HS-27A (cell line): ENCODE data around the gene RUNX3.

Experiments
- DNase-seq: peaks from one replicate; pipeline ENCODE4 v3.0.0-alpha.2; 2012; ENCODE audit warnings: low read depth, missing footprints

The RUNX3 gene

DNA sequence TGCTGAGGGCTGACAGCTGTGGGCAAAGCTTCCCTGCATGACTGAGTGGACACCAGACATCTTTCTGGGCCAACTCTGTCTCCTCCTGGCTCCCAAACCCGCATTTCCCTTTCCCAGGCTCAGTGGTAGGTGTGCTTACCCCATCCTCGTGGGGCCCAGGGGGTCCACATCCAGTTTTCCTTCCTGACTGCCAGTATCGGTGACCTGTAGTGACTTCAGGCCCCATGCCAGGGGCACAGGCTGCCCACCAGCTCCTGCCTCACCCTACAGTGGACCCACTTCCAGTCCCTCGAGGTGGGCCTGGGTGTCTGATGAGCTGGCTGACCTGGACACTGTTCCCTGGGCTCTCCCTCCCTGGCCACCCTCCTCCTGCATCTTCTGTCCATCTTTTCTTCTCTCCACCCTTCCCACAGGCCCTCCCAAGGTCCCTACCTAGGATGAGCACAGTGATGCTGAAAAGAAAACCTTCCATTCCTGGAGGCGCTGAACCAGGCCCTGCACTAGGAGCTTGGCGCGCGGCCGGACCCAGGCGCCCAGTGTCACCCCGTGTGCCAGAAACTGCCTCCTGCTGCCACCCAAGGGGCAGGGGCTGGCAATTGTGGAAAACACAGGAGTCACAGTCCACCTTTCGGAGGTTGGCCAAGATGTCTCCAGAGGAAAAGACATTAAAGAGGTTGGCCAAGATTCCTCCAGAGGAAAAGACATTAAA, 67.1 kb downstream of the RUNX3 start:
- no peak for DNase-seq

DNA sequence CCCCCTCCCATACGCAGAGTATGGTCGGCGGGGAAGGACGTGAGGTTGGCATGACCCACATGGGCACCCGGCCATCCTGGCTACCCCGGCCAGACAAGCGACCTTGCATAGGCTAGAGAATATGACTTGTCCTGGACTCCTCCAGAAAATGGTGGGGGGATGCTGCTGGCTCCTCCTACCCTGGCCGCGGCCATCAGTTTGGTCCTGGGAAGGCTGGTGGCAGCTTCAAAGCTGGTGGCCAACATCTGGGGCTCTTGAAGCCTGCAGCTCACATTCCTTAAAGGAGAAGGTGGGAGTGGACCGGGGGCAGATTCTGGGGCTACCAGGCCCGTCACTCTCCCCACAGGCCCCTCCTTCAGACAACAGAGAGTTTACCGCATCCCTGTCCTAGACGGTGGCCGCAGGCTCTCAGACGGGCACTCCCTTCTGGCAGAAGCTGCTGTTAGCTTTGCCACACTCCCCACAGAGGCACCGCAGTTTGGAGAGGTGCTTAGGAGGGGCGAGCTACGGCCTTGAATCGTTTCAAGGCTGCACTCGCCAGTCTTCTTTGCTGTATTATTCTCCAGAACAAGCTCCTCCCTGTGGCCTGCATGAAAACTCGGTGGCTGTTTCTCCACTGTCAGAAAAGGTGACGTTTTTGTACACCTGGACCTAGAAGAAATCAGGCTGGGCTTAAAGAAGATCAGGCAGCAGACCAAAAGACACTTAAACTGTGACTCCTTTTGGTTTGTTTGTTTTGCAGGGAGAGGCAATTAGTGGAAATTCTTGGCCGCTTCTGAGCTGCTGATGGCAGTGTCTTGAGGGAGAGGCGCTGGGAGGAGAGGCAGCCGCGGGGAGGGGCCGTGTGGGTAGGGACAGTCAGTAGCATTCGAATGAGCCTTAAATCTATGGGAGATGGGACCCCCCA, 68.0 kb downstream of the RUNX3 start:
- DNase-seq = no peak

DNA sequence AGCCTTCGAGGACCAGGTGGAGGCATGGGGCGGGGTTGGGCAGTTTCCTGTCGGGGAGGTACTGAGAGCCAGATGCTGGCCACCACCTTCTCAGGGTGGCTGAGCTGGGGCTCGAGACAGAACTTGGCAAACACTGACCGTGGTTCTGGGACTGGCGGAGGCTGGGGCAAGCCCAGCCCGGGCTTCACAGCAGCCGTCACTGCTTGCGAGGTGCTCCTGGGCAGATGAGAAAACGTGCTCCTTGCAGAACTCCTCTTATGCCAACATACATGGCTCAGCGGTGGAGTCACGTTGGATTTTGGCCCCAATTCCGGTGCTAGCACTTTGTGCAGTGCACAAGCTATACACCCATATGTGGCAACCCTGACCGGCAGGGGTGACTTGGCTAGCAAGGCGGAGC, 69.2 kb downstream of the RUNX3 start:
- DNase-seq = no peak

DNA sequence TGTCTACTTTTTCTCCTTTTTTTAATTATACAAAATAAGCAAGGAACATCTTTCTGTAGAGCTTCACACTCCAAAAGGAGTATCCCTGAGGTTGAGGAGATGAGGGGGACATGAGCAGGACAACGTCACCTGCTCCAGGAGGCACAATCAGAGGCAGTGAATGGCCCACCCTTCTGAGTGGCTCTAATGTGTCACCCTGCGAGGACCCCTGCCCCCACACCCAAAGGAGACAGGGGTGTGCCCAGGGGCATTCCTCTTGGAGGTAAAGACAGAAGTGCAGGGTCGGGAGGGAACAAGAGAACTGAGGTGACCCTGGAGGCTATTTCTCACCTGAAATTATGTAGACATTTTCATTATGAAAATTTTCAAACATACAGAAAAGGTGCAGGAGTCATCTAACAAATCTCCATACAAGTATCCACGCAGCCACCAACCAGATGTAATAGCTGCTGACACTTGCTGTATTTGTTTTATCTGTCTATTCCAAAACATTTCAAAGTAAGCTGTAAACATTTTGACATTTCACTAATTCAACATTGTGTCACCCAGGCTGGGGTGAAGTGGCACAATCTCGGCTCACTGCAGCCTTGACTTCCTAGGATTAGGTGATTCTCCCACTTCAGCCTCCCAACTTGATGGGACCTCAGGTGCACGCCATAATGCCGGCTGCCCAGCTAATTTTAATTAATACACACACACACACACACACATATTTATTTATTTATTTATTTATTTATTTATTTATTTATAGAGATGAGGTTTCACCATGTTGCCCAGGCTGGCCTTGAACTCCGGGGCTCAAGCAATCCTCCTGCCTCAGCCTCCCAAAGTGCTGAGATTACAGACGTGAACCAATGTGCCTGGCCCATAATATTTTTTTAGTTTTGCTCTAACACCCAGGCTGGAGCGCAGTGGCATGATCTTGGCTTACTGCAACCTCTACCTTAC, 70.7 kb downstream of the RUNX3 start:
- DNase-seq = no peak

DNA sequence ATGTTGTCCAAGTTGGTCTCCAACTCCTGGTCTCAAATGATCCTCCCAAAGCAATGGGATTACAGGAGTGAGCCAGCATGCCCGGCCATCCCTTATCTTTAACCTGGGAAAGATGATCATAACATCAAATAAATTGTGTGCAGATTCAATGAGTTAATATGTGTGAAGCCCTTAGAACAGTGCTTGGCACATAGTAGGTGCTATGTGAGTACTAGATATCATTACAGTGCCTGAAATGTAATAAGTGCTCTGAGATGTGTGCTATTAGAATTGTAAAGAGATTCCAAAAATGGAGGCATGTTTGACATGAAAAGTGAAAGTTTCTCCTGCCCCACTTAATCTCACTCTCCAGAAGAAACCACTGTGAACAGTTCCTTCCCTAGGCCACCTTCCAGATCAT, 71.8 kb downstream of the RUNX3 start:
- no peak for DNase-seq

DNA sequence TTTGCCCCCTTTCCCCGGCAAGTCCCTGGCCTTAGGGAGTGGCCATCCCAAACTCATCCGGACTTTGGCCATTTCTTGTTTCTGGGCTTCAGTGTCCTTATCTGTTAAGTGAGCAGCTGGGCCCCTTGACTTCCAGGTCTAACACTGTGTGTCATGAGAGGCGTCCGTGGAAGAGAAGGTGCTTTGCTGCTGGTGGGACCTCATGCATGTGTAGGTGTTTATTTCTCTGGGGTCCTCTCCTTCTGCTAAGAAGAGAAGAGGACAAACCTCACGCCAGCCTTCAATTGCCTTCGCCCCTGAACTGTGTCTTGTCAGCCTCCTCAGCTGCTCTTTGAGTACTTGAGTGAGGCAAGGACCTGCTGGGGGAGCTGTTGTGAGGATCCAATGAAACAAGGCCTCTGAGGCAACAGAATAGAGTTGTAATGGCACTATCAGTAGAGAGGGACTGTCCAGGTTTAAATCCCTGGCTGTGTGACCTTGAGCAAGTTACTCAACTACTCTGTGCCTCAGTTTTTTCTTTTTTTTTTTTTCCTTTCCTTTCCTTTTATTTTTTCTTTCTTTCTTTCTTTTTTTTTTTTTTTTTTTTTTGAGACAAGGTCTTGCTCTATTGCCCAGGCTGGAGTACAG, 72.5 kb downstream of the RUNX3 start:
- DNase-seq = no peak

DNA sequence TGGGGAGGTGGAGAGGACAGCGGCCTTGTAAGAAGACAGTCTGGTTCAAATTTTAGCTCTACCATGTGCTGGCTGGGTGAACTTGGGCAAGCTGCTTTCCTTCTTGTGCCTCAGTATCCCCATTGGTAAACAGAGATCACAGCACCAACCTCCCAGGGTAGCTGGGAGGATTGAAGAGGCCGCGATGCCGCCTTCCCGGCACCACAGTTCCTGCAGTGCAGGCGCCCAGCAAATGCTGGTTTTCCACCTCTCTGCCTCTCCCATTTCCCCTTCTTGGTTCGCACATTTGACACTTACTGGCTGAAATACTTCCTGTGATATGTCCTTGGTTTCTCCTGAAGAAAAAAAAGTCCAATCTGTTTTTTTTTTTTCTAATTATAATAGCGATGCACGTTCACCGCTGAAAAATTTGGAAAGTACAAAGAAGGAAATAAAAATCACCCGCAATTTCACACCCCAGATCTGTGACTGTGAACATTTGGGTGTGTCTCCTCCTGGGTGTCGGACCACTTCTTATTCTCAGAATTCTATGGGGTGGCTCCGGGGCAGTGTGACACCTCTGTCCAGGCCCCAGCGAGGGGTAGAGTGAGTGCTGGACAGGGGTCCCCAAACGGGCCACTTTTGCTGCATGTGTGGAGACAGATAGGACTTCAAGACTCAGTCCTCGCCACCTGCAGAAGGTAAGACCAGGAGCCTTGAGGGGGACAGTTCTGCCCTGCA, 73.1 kb downstream of the RUNX3 start:
- no peak for DNase-seq

DNA sequence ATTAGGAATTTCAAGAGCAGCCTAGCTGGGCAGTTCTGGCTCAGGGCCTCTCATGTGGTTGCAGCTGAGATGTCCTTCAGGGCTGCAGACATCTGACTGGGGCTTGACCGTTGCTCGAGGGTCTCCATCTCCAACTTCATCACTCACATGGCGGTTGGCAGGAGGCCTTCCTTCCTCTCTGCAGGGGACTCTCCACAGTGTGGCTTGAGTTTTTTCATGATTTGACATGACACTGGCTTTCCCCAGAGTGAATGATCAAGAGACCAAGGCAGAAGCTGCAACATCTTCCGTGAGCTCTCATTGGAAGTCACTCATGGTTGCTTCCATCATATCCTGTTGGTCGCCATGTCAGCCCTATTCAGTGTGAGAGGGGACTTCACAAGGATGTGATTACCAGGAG, 74.6 kb downstream of the RUNX3 start:
- no peak for DNase-seq

DNA sequence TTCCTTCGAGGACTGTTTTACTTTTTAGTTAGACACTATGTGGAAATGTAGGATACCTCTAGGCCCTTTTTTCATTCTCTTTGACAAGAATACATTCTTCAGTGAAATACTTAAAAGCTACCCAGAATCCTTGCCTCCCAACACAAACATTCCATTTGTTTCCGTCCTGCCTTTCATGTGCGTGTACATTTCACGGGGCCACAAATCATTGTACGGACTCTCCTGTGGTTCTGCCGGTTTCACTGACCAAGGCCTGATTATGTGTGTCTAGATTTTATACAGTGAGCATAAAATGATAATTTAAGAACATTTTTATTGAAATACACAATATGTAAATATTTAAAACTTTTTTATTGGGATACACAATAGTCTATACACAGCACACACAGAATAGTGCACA, 76.4 kb downstream of the RUNX3 start:
- no peak for DNase-seq

DNA sequence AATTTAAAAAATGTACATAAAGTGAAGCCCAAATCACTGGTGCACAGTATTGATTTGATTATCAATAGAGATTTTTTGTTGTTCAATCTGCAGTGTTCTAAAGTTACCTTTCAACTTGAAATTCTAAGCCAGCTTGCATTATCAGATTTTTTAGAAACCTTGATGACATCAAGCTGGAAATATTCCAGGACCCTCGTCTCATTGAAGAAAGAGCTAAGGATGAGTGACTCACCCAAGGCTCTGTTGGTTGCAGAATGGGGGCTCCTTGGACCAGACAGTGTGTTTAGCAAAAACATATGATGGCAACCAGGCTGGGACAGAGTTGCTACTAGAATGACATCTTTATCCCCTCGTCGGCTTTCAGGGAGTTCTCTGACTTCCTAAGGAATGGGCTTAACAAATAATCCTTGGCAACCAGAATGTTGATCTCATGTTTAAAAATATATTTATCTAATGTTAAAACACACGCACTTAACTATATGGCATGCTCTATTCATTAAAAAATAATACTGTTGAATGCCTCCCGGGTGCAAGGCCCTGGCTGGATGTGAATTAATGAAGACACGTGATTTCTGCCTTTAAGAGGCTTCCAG, 79.7 kb downstream of the RUNX3 start:
- no peak for DNase-seq

DNA sequence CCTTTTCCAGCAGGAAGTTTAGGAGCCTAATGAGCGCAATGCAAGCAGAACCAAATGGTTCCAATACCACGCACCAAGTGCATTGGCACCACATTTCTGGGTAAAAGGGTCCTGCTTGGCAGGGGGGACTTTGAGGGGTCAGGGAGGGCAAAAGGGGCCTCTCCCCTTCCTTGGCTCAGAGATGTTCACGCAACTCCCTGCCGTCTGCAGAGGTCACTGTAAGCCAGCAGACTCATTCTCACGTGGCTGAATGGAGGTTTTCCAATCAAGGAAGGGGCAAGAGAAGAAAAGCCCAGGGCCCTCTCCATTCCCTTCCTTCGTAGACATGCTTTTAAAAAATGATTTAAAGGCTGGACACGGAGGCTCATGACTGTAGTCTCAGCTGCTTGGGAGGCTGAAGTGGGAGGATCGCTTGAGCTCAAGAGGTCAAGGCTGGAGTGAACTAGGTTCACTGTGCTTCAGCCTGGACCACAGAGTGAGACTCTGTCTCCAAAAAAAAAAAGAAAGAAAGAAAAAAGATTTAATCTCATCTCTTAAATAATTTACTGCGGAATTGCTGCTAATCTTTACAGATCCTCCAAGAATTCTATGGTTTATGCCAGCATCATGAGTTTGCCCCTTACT, 80.3 kb downstream of the RUNX3 start:
- no peak for DNase-seq
